ENCODE measurements around the gene GABRQ.

- TF ChIP-seq, protein P1, sequence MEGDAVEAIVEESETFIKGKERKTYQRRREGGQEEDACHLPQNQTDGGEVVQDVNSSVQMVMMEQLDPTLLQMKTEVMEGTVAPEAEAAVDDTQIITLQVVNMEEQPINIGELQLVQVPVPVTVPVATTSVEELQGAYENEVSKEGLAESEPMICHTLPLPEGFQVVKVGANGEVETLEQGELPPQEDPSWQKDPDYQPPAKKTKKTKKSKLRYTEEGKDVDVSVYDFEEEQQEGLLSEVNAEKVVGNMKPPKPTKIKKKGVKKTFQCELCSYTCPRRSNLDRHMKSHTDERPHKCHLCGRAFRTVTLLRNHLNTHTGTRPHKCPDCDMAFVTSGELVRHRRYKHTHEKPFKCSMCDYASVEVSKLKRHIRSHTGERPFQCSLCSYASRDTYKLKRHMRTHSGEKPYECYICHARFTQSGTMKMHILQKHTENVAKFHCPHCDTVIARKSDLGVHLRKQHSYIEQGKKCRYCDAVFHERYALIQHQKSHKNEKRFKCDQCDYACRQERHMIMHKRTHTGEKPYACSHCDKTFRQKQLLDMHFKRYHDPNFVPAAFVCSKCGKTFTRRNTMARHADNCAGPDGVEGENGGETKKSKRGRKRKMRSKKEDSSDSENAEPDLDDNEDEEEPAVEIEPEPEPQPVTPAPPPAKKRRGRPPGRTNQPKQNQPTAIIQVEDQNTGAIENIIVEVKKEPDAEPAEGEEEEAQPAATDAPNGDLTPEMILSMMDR (IDR thresholded peaks at IDR 0.05), result no peak
- no peak for TF ChIP-seq POLR2A (IDR thresholded peaks at IDR 0.05)
Observed at GRCh38 chrX:152652060-152652459, 14.4 kb downstream of the GABRQ start.
